Fibroblast of skin of left quadriceps (primary cell): ENCODE results near the gene PDHX.

Experiments
- DNase-seq, 2 experiments: peaks; one replicate each; pipeline ENCODE4 v3.0.0-alpha.2; 2013; ENCODE audit warnings: low read depth in 2 of 2

PDHX gene

GRCh38 chr11:35045236-35045820 is 128.9 kb downstream of the PDHX start:
- no peak for DNase-seq
